Measurements from ENCODE around the gene SLC9A7.

- TF ChIP-seq POLR2A (IDR thresholded peaks at IDR 0.05; ENCODE audit: low read length) (no peak), GATA1 (IDR thresholded peaks at IDR 0.05; ENCODE audit: low read depth, low read length) (no peak)
These were observed 138.4 kb downstream of the SLC9A7 start for GRCh38 chrX:46620505-46620904.

Measured in erythroblast (primary cell).